HepG2 (cell line): Measurements from ENCODE around the gene ADAMTS8. TPM values are rescaled to one million over a fixed set of nuclear protein-coding genes. Genes with fewer than 3 reads are reported as not detected.

Experiments used
- ATAC-seq: fragments of 200-7000 bp; cut with Tn5 transposase; 3 replicates; pipeline ENCODE4 v1.9.1; 2020; ENCODE audit warnings: mild to moderate bottlenecking, moderate library complexity
- BruUV-seq: library from RNA; stranded (reverse); fragments of 400-500 nt; replicated peaks from 2 replicates; lab custom pipeline; 2021; lab: Mats Ljungman, UMichigan
- CTCF ChIA-PET: fragments of 300-600 bp; formaldehyde crosslinking; extraction: SDS; loops from one replicate; lab custom pipeline; 2021; ENCODE audit warnings: low total read pairs, inconsistent platforms, low intra/inter-chr PET ratio; lab: Yijun Ruan, JAX
- POLR2A ChIA-PET: fragments of 350-600 bp; sonication (Branson Sonifier 250); formaldehyde crosslinking; loops from one replicate; lab custom pipeline; 2020; ENCODE audit warnings: antibody characterized with exemption, inconsistent platforms; lab: Yijun Ruan, JAX
- DNase-seq: peaks from one replicate; pipeline ENCODE4 v3.0.0-alpha.2; 2015; ENCODE audit warnings: low spot score
- FAIRE-seq: peaks from 3 replicates; lab custom pipeline; 2011; peaks lifted over from hg19 to GRCh38; lab: Jason Lieb, UNC
- H2AFZ ChIP-seq: one replicate; pipeline ENCODE4 v1.6.1; 2011; ENCODE audit warnings: low read length, inconsistent platforms
- H3K27ac ChIP-seq: fragments of 300-600 bp; 3 replicates; pipeline ENCODE4 v1.8.0; 2011; ENCODE audit warnings: mixed run types, mild to moderate bottlenecking, mixed read lengths, low read length, inconsistent platforms; ENCODE audit not compliant: insufficient read depth; ENCODE audit errors: extremely low read length
- H3K27me3 ChIP-seq, 2 experiments: fragments of 200-600 bp in 1 of 2; 2 replicates in 1 of 2; 3 replicates in 1 of 2; pipeline versions ENCODE4 v1.6.0 to v1.8.0; 2011; ENCODE audit warnings: low read length in 2 of 2, mild to moderate bottlenecking in 2 of 2, moderate library complexity in 2 of 2, inconsistent platforms in 1 of 2; ENCODE audit not compliant: insufficient read depth in 2 of 2, control insufficient read depth in 1 of 2
- H3K36me3 ChIP-seq, 2 experiments: fragments of 200-600 bp in 1 of 2; replicated peaks in 1 of 2; 2 replicates in 1 of 2; 3 replicates in 1 of 2; pipeline versions ENCODE4 v1.5.1 to v1.8.0; 2011; ENCODE audit warnings: low read length in 2 of 2, inconsistent platforms in 1 of 2; ENCODE audit not compliant: insufficient read depth in 2 of 2, control insufficient read depth in 1 of 2
- H3K4me1 ChIP-seq: 2 replicates; pipeline ENCODE4 v1.5.1; 2012; ENCODE audit warnings: low read length, inconsistent platforms; ENCODE audit not compliant: insufficient read depth
- H3K4me2 ChIP-seq: 2 replicates; pipeline ENCODE4 v1.6.0; 2011; ENCODE audit warnings: low read depth, low read length, inconsistent platforms
- H3K4me3 ChIP-seq, 3 experiments: fragments of 200-600 bp in 1 of 3; sonication (generic), shearing (Covaris generic) in 1 of 3; replicated peaks in 1 of 3; 2 replicates each; pipeline ENCODE4 v1.5.1; 2011 to 2016; ENCODE audit warnings: low read length in 3 of 3, inconsistent platforms in 2 of 3, low read depth in 2 of 3, mild to moderate bottlenecking in 2 of 3, control low read depth in 1 of 3, mixed read lengths in 1 of 3; ENCODE audit not compliant: insufficient read depth in 1 of 3
- H3K79me2 ChIP-seq: one replicate; pipeline ENCODE4 v1.6.1; 2011; ENCODE audit warnings: low read length, inconsistent platforms; ENCODE audit not compliant: insufficient read depth
- H3K9ac ChIP-seq: 2 replicates; pipeline ENCODE4 v1.6.0; 2011; ENCODE audit warnings: mild to moderate bottlenecking, low read depth, low read length, inconsistent platforms; ENCODE audit not compliant: insufficient read depth
- H3K9me3 ChIP-seq: 2 replicates; pipeline ENCODE4 v1.5.1; 2012; ENCODE audit warnings: mild to moderate bottlenecking, low read length
- H4K20me1 ChIP-seq: 2 replicates; pipeline ENCODE4 v1.6.0; 2011; ENCODE audit warnings: inconsistent platforms, mild to moderate bottlenecking, low read length, moderate library complexity; ENCODE audit not compliant: insufficient read depth
- SOX5 ChIP-seq: IDR thresholded peaks from 2 replicates; pipeline ENCODE4 v1.6.1; 2016; ENCODE audit warnings: borderline replicate concordance
- ZFP90 ChIP-seq: sonication (generic); formaldehyde crosslinking; IDR thresholded peaks from 2 replicates; pipeline ENCODE4 v1.8.0; 2022; ENCODE audit warnings: missing genetic modification reagents, mild to moderate bottlenecking, inconsistent platforms, borderline replicate concordance
- ZNF101 ChIP-seq: sonication (generic); formaldehyde crosslinking; IDR thresholded peaks from 2 replicates; pipeline ENCODE4 v1.4.0; 2020; ENCODE audit warnings: mild to moderate bottlenecking, low read depth, missing genetic modification reagents, borderline replicate concordance
- ZNF17 ChIP-seq: sonication (generic); formaldehyde crosslinking; IDR thresholded peaks from 2 replicates; pipeline ENCODE4 v1.5.0; 2020; ENCODE audit warnings: mild to moderate bottlenecking, missing genetic modification reagents
- ZNF75D ChIP-seq: sonication (generic); formaldehyde crosslinking; IDR thresholded peaks from 2 replicates; pipeline ENCODE4 v1.8.1; 2023; ENCODE audit warnings: missing genetic modification reagents, mild to moderate bottlenecking, borderline replicate concordance
- ZNF839 ChIP-seq: sonication (generic); formaldehyde crosslinking; IDR thresholded peaks from 2 replicates; pipeline ENCODE4 v1.4.0; 2020; ENCODE audit warnings: missing genetic modification reagents, mild to moderate bottlenecking, borderline replicate concordance
- WGBS: methylation state at CpG from one replicate; pipeline ENCODE4 v1.1.6; 2017; ENCODE audit warnings: low lambda C conversion rate; 5-methylcytosine and 5-hydroxymethylcytosine counted together
- in situ Hi-C: cut with HindIII; loops from 2 replicates; pipeline ENCODE4 v1.10.0; 2017; ENCODE audit warnings: low pct_unique_long_range_greater_than_20kb; ENCODE audit not compliant: extremely low pct_ligation_motif_present
- intact Hi-C: fragments of 100-400 bp; cut with micrococcal nuclease; formaldehyde crosslinking; loops from one replicate; pipeline ENCODE4 v1.10.0; 2022; ENCODE audit not compliant: unreplicated experiment
- polyA plus RNA-seq, 8 experiments: library from polyadenylated mRNA; depleted of rRNA in 3 of 8; stranded (reverse) in 7 of 8; unstranded in 1 of 8; fragments of >200 nt; fragmentation: Illumina TruSeq in 4 of 8; extraction: Trizol in 4 of 8; gene quantifications; 2 replicates each; pipeline versions ENCODE4 v1.2.1 to v1.2.3, GENCODE V29; 2011 to 2016; ENCODE audit warnings: low read depth in 4 of 8, missing spikeins in 1 of 8, mixed read lengths in 1 of 8; ENCODE audit not compliant: insufficient read depth in 1 of 8
- total RNA-seq, 5 experiments: library from RNA; depleted of rRNA; stranded (reverse); fragments of >200 nt; fragmentation: Illumina TruSeq; extraction: Trizol; gene quantifications; 2 replicates each; pipeline ENCODE4 v1.2.3, GENCODE V29; 2016; ENCODE audit warnings: low read depth in 1 of 5

Gene ADAMTS8
- total and polyA plus RNA-seq, 2 of the 13 experiments (the other 11 are each of a cell fraction or from before 2014, with no cell fraction given), result not detected

DNA sequence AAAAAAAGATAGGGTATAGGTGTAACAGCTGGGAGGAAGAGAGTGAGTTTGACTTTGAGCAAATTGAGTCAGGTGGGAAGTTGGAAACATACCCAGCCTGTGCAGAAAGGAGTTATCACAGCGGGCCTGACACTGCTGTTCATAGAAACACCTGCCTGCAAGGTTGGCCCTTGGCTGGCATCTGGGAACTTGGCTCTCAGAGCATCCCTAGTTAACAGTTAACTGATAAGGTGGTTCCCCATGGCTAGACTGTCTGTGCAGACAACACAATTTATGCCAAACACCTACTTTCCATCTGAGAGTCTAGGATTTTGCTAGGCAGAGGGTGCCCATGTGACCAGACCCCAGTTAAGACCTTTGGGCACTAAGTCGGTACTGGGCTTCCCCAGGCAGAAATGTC, 31.4 kb downstream of the ADAMTS8 start:
- Histone ChIP-seq H3K4me2 (no peak overlapping the region), H3K27ac (no peak overlapping the region), H3K9me3 (no peaks in the 10 kb centered on the region), H4K20me1 (no peaks in the 10 kb centered on the region), H3K27me3 (peaks cover 8 to 31% of the 10 kb centered on the region in 2 experiments; a peak in 4 of 5 replicates), H3K9ac (no peak overlapping the region), H3K36me3 (no peaks in the 10 kb centered on the region), H3K79me2 (no peaks in the 10 kb centered on the region), H3K4me1 (no peaks in the 10 kb centered on the region), H3K4me3 (no peak overlapping the region), H2AFZ (no peak overlapping the region)
- FAIRE-seq (no peak), ATAC-seq (no peak), DNase-seq (no peak)
- in situ Hi-C loops, result loop anchor here (10.0 kb wide), 1 partner anchor 182 kb away; no protein-coding TSS in a partner anchor
- no TSS peak for BruUV-seq
- intact Hi-C loops, result no loop called here
- ChIA-PET CTCF (no interaction called here), POLR2A (no interaction called here)
- 13% methylated on average over 2 of the region's 2 CpGs for WGBS
- TF ChIP-seq ZNF101 (CRISPR knock-in tag), result no peak

DNA sequence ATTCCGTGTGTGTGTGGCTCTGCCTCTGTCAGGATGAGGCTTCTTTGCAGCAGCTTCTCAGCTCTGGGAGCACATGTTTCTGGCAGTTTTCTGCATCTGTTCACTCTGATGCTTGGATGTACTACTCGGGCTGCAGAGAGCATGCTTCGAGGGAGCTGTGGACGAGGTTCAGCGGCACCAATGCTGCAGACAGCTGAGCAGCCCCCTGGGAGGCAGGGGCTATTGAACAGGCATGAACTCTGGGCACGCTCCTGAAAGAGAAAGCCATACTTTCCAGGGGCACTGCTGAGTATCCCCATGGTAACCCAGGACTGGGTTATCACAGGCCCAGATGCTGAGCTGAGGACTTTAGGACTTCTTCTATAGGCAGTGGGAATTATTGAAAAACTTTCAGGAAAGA, 33.8 kb downstream of the ADAMTS8 start:
- no peak overlapping the region for H2AFZ ChIP-seq
- no peaks in the 10 kb centered on the region for H4K20me1 ChIP-seq
- H3K9ac ChIP-seq, result no peak overlapping the region
- in situ Hi-C loops, result loop anchor here (10.0 kb wide), 1 partner anchor 180 kb away; no protein-coding TSS in a partner anchor
- ChIA-PET CTCF (no interaction called here), POLR2A (no interaction called here)
- peaks cover 4 to 15% of the 10 kb centered on the region in 2 experiments; a peak in 2 of 5 replicates for H3K27me3 ChIP-seq
- no peak for DNase-seq
- no peak for FAIRE-seq
- no peak overlapping the region for H3K4me3 ChIP-seq
- intact Hi-C loops, result loop anchor here (5.0 kb wide), 1 partner anchor 182 kb away; no protein-coding TSS in a partner anchor
- H3K36me3 ChIP-seq, result no peaks in the 10 kb centered on the region
- TF ChIP-seq ZFP90 (no peak), ZNF17 (CRISPR knock-in tag) (no peak), ZNF839 (CRISPR knock-in tag) (no peak), SOX5 (CRISPR knock-in tag) (no peak), ZNF75D (CRISPR knock-in tag) (no peak)
- no peak overlapping the region for H3K4me2 ChIP-seq
- H3K79me2 ChIP-seq, result no peaks in the 10 kb centered on the region
- no TSS peak for BruUV-seq
- peaks cover 13% of the 10 kb centered on the region for H3K4me1 ChIP-seq
- 7% methylated on average over 3 of the region's 6 CpGs for WGBS
- H3K27ac ChIP-seq, result no peak overlapping the region
- no peak for ATAC-seq
- H3K9me3 ChIP-seq, result no peaks in the 10 kb centered on the region
